ENCODE results near the gene RAPGEF2. TPM values are rescaled to one million over a fixed set of nuclear protein-coding genes. Genes with fewer than 3 reads are reported as not detected.

The RAPGEF2 gene
- total and polyA plus RNA-seq, 2 donors (not counting 1 experiment from before 2014, with no cell fraction given), result 10.9 to 45.8 TPM

DNA sequence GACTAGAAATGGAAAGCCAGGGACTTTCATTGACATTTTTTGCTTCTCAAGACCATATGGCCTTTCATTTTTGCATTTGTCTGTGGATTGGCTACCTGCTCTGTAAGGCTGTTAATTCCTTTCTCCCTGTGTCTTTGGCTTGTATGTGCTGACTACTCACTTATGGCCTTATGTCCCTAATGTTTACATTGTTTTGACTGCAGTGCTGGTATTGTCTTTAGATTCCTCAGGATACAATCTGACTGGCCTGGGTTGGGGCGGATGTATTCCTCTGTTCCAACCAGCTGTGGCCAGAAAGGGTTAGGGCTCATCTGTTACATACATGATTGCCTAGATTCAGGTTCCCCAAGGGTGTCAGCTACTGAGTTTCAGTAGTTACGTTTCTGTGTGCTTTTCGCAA lies 108.1 kb downstream of the RAPGEF2 start:
- Mint-ChIP-seq H3K4me3 (no peak overlapping the region), H3K9me3 (ENCODE audit: insufficient read depth) (no peaks in the 10 kb centered on the region), H3K4me1 (peaks cover 8% of the 10 kb centered on the region), H3K27ac (no peak overlapping the region), H3K27me3 (no peaks in the 10 kb centered on the region)
- WGBS (ENCODE audit: insufficient coverage), result 100% methylated on average over 1 of the region's 3 CpGs
- Histone ChIP-seq H3K9me3 (ENCODE audit: control extremely low read depth in 1 of 3, control insufficient read depth in 2 of 3, insufficient read depth in 1 of 3, low read length in 2 of 3) (peaks cover 0 to under 1% (median 0%) of the 10 kb centered on the region in 3 donors), H3K27ac (ENCODE audit: low read length in 2 of 2) (no peak overlapping the region), H3K4me1 (ENCODE audit: control insufficient read depth in 2 of 2, insufficient read depth in 2 of 2, low read length in 2 of 2) (peaks cover 6 to 8% of the 10 kb centered on the region in 2 donors), H3K36me3 (replicated peaks in 1 of 2; ENCODE audit: control extremely low read depth in 1 of 2, control insufficient read depth in 1 of 2, extremely low read depth in 1 of 2, insufficient read depth in 2 of 2, low read length in 1 of 2) (peaks cover 0 to 1% of the 10 kb centered on the region in 2 experiments), H3K79me2 (ENCODE audit: control insufficient read depth, insufficient read depth, low read length) (no peaks in the 10 kb centered on the region), H3K9ac (ENCODE audit: low read length) (no peak overlapping the region), H4K20me1 (ENCODE audit: control insufficient read depth, insufficient read depth, low read length, poor library complexity, severe bottlenecking) (peaks cover 5% of the 10 kb centered on the region), H3K4me3 (ENCODE audit: control extremely low read depth in 1 of 5, extremely low read depth in 1 of 5, insufficient read depth in 1 of 5, low read depth in 2 of 5, low read length in 4 of 5) (no peak overlapping the region), H3K27me3 (replicated peaks in 1 of 4; ENCODE audit: control extremely low read depth in 1 of 4, control insufficient read depth in 3 of 4, insufficient read depth in 4 of 4, low read length in 3 of 4) (no peaks in the 10 kb centered on the region), H3K4me2 (replicated peaks; ENCODE audit: low read depth, low read length, poor library complexity, severe bottlenecking) (no peak overlapping the region), H2AFZ (ENCODE audit: insufficient read depth, low read depth, low read length, poor library complexity, severe bottlenecking) (no peak overlapping the region)
- no peak for TF ChIP-seq EZH2 (IDR thresholded peaks at IDR 0.05; ENCODE audit: borderline replicate concordance, insufficient read depth, low read depth, low read length, poor library complexity, severe bottlenecking)
- CTCF ChIA-PET, result interaction anchor here (5.5 kb wide), 1 partner anchor 9 kb away, joined by 31 read pairs; no protein-coding TSS in a partner anchor
- no peak for ATAC-seq (ENCODE audit: low read depth)
- POLR2A ChIA-PET, result no interaction called here
- intact Hi-C loops (cut with micrococcal nuclease), result no loop called here
- no peak for DNase-seq

DNA sequence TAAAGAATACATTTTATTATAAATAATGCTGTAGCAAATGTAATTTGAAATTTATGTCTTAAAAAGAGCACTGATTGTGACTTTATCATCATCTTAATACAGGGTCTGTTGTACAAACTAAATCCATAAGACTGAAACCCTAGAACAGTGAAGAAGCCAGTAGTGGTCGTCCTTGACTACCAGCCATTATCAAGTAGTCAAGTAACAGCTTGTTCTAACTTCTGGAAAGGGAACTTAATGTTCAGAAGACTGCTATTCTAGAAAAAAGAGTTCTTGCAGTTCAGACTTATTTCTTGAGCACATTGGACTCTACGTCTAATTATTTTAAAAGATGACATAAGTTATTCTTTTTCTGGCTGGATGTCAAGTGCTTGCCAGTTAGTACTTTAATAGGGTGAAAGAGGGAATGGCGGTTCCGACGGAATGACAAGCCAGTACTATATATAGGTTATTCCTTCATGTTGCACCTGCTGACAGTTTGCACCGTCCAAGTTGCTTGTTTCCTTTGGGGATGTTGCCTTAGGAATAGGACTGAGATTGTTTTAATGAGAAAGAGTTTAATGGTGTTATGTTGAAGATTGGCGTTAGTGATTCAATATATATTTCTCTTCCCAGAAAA lies 109.9 kb downstream of the RAPGEF2 start:
- intact Hi-C loops (cut with micrococcal nuclease), result no loop called here
- no peak overlapping the region for H3K9ac ChIP-seq (ENCODE audit: low read length)
- H3K4me2 ChIP-seq (replicated peaks; ENCODE audit: low read depth, low read length, poor library complexity, severe bottlenecking), result no peak overlapping the region
- no peak overlapping the region for H2AFZ ChIP-seq (ENCODE audit: insufficient read depth, low read depth, low read length, poor library complexity, severe bottlenecking)
- H3K27me3 ChIP-seq (replicated peaks in 1 of 4; ENCODE audit: control extremely low read depth in 1 of 4, control insufficient read depth in 3 of 4, insufficient read depth in 4 of 4, low read length in 3 of 4), result no peaks in the 10 kb centered on the region
- H3K9me3 ChIP-seq (ENCODE audit: control extremely low read depth in 1 of 3, control insufficient read depth in 2 of 3, insufficient read depth in 1 of 3, low read length in 2 of 3), result no peaks in the 10 kb centered on the region
- H3K9me3 Mint-ChIP-seq (ENCODE audit: insufficient read depth), result no peaks in the 10 kb centered on the region
- no peak overlapping the region for H3K4me3 Mint-ChIP-seq
- no peak overlapping the region for H3K27ac Mint-ChIP-seq
- no peaks in the 10 kb centered on the region for H3K27me3 Mint-ChIP-seq
- no peaks in the 10 kb centered on the region for H3K4me1 ChIP-seq (ENCODE audit: control insufficient read depth in 2 of 2, insufficient read depth in 2 of 2, low read length in 2 of 2)
- CTCF ChIA-PET, result interaction anchor here (2.0 to 5.5 kb wide), 2 partner anchors 11 to 17 kb away, joined by 7 to 31 read pairs; no protein-coding TSS in a partner anchor
- H4K20me1 ChIP-seq (ENCODE audit: control insufficient read depth, insufficient read depth, low read length, poor library complexity, severe bottlenecking), result peaks cover under 1% of the 10 kb centered on the region
- ATAC-seq (ENCODE audit: low read depth) (no peak), DNase-seq (no peak)
- peaks cover 0 to 1% of the 10 kb centered on the region in 2 experiments for H3K36me3 ChIP-seq (replicated peaks in 1 of 2; ENCODE audit: control extremely low read depth in 1 of 2, control insufficient read depth in 1 of 2, extremely low read depth in 1 of 2, insufficient read depth in 2 of 2, low read length in 1 of 2)
- no peaks in the 10 kb centered on the region for H3K4me1 Mint-ChIP-seq
- no CpG with 5 or more reads among the region's 7 CpGs for WGBS (ENCODE audit: insufficient coverage)
- no peak for TF ChIP-seq EZH2 (IDR thresholded peaks at IDR 0.05; ENCODE audit: borderline replicate concordance, insufficient read depth, low read depth, low read length, poor library complexity, severe bottlenecking)
- TF ChIP-seq, protein P1, sequence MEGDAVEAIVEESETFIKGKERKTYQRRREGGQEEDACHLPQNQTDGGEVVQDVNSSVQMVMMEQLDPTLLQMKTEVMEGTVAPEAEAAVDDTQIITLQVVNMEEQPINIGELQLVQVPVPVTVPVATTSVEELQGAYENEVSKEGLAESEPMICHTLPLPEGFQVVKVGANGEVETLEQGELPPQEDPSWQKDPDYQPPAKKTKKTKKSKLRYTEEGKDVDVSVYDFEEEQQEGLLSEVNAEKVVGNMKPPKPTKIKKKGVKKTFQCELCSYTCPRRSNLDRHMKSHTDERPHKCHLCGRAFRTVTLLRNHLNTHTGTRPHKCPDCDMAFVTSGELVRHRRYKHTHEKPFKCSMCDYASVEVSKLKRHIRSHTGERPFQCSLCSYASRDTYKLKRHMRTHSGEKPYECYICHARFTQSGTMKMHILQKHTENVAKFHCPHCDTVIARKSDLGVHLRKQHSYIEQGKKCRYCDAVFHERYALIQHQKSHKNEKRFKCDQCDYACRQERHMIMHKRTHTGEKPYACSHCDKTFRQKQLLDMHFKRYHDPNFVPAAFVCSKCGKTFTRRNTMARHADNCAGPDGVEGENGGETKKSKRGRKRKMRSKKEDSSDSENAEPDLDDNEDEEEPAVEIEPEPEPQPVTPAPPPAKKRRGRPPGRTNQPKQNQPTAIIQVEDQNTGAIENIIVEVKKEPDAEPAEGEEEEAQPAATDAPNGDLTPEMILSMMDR (IDR thresholded peaks at IDR 0.05), result no peak
- H3K4me3 ChIP-seq (ENCODE audit: control extremely low read depth in 1 of 5, extremely low read depth in 1 of 5, insufficient read depth in 1 of 5, low read depth in 2 of 5, low read length in 4 of 5), result no peak overlapping the region
- no peaks in the 10 kb centered on the region for H3K79me2 ChIP-seq (ENCODE audit: control insufficient read depth, insufficient read depth, low read length)
- POLR2A ChIA-PET, result no interaction called here
- no peak overlapping the region for H3K27ac ChIP-seq (ENCODE audit: low read length in 2 of 2)

All from B cell (primary cell).